GM21825 (cell line): ENCODE results near the gene TSLP.

Experiments
- ATAC-seq: cut with Tn5 transposase; IDR thresholded peaks from one replicate; pipeline ENCODE4 v1.9.1; 2021; ENCODE audit warnings: mild to moderate bottlenecking, moderate library complexity; ENCODE audit not compliant: unreplicated experiment

TSLP gene

GRCh38 chr5:111095982-111096381, 24.5 kb downstream of the TSLP start:
- no peak for ATAC-seq

GRCh38 chr5:111099058-111099778, 27.7 kb downstream of the TSLP start:
- ATAC-seq: no peak

GRCh38 chr5:111106320-111106948, 34.9 kb downstream of the TSLP start:
- no peak for ATAC-seq

GRCh38 chr5:111107371-111107770, 35.9 kb downstream of the TSLP start:
- ATAC-seq: no peak

GRCh38 chr5:111111956-111112355, 40.4 kb downstream of the TSLP start:
- no peak for ATAC-seq

GRCh38 chr5:111113678-111114077, 42.2 kb downstream of the TSLP start:
- no peak for ATAC-seq

GRCh38 chr5:111115229-111115628, 43.7 kb downstream of the TSLP start:
- no peak for ATAC-seq

- ATAC-seq: no peak
These were observed 45.0 kb downstream of the TSLP start for GRCh38 chr5:111116550-111116949.

GRCh38 chr5:111117136-111117535, 45.6 kb downstream of the TSLP start:
- ATAC-seq: no peak

- no peak for ATAC-seq
These were observed 47.7 kb downstream of the TSLP start for GRCh38 chr5:111119221-111119620.

GRCh38 chr5:111119856-111120255, 48.3 kb downstream of the TSLP start:
- no peak for ATAC-seq

- no peak for ATAC-seq
These were observed 49.4 kb downstream of the TSLP start for GRCh38 chr5:111120911-111121310.

GRCh38 chr5:111121926-111122325, 50.4 kb downstream of the TSLP start:
- ATAC-seq: no peak

GRCh38 chr5:111122398-111122797, 50.9 kb downstream of the TSLP start:
- no peak for ATAC-seq

- ATAC-seq: no peak
These were observed 53.3 kb downstream of the TSLP start for GRCh38 chr5:111124793-111125192.

- ATAC-seq: no peak
These were observed 55.4 kb downstream of the TSLP start for GRCh38 chr5:111126896-111127295.
